ENCODE data around the gene MAP3K20.
"Not testable (repeated sequence)": the region's sequence is repeated elsewhere in the genome, so short reads cannot be mapped to it uniquely, and the experiment has no call there.

Gene MAP3K20

GRCh38 chr2:173104156-173104555, 28.5 kb downstream of the MAP3K20 start:
- Mint-ChIP-seq H3K36me3 (ENCODE audit: low read depth) (peaks cover 21% of the 10 kb centered on the region), H3K27me3 (no peaks in the 10 kb centered on the region), H3K27ac (no peak overlapping the region), H3K9me3 (no peaks in the 10 kb centered on the region), H3K4me3 (no peak overlapping the region), H3K4me1 (ENCODE audit: low read depth) (peaks cover 30% of the 10 kb centered on the region)
- intact Hi-C loops (cut with micrococcal nuclease), result no loop called here

GRCh38 chr2:173106959-173107628, 31.4 kb downstream of the MAP3K20 start:
- H3K27me3 Mint-ChIP-seq, result no peaks in the 10 kb centered on the region
- intact Hi-C loops (cut with micrococcal nuclease), result no loop called here
- H3K27ac Mint-ChIP-seq, result no peak overlapping the region
- no peaks in the 10 kb centered on the region for H3K9me3 Mint-ChIP-seq
- H3K36me3 Mint-ChIP-seq (ENCODE audit: low read depth), result peaks cover 14% of the 10 kb centered on the region
- H3K4me1 Mint-ChIP-seq (ENCODE audit: low read depth), result peaks cover 36% of the 10 kb centered on the region
- no peak overlapping the region for H3K4me3 Mint-ChIP-seq

GRCh38 chr2:173107629-173108022, 32.0 kb downstream of the MAP3K20 start:
- intact Hi-C loops (cut with micrococcal nuclease), result no loop called here
- peaks cover 41% of the 10 kb centered on the region for H3K4me1 Mint-ChIP-seq (ENCODE audit: low read depth)
- no peak overlapping the region for H3K4me3 Mint-ChIP-seq
- no peaks in the 10 kb centered on the region for H3K9me3 Mint-ChIP-seq
- H3K36me3 Mint-ChIP-seq (ENCODE audit: low read depth), result peaks cover 9% of the 10 kb centered on the region
- no peaks in the 10 kb centered on the region for H3K27me3 Mint-ChIP-seq
- H3K27ac Mint-ChIP-seq, result no peak overlapping the region

- intact Hi-C loops (cut with micrococcal nuclease), result no loop called here
- H3K4me3 Mint-ChIP-seq, result no peak overlapping the region
- no peaks in the 10 kb centered on the region for H3K27me3 Mint-ChIP-seq
- H3K36me3 Mint-ChIP-seq (ENCODE audit: low read depth), result peaks cover 9% of the 10 kb centered on the region
- peaks cover 50% of the 10 kb centered on the region for H3K4me1 Mint-ChIP-seq (ENCODE audit: low read depth)
- H3K9me3 Mint-ChIP-seq, result no peaks in the 10 kb centered on the region
- H3K27ac Mint-ChIP-seq, result no peak overlapping the region
Observed at GRCh38 chr2:173109253-173110188, 33.9 kb downstream of the MAP3K20 start.

GRCh38 chr2:173117678-173118077, 42.0 kb downstream of the MAP3K20 start:
- Mint-ChIP-seq H3K27ac (no peak overlapping the region), H3K36me3 (ENCODE audit: low read depth) (peaks cover 20% of the 10 kb centered on the region), H3K4me1 (ENCODE audit: low read depth) (peaks cover 55% of the 10 kb centered on the region), H3K4me3 (no peak overlapping the region), H3K27me3 (no peaks in the 10 kb centered on the region), H3K9me3 (no peaks in the 10 kb centered on the region)
- intact Hi-C loops (cut with micrococcal nuclease), result no loop called here

GRCh38 chr2:173118395-173118794, 42.7 kb downstream of the MAP3K20 start:
- intact Hi-C loops (cut with micrococcal nuclease), result no loop called here
- Mint-ChIP-seq H3K4me3 (no peak overlapping the region), H3K9me3 (no peaks in the 10 kb centered on the region), H3K36me3 (ENCODE audit: low read depth) (peaks cover 22% of the 10 kb centered on the region), H3K27ac (no peak overlapping the region), H3K27me3 (no peaks in the 10 kb centered on the region), H3K4me1 (ENCODE audit: low read depth) (peaks cover 55% of the 10 kb centered on the region)

- H3K4me3 Mint-ChIP-seq, result no peak overlapping the region
- intact Hi-C loops (cut with micrococcal nuclease), result no loop called here
Observed at GRCh38 chr2:173119069-173119807, 43.6 kb downstream of the MAP3K20 start.

GRCh38 chr2:173119944-173120343, 44.3 kb downstream of the MAP3K20 start:
- intact Hi-C loops (cut with micrococcal nuclease), result no loop called here
- Mint-ChIP-seq H3K4me1 (ENCODE audit: low read depth) (peaks cover 67% of the 10 kb centered on the region), H3K36me3 (ENCODE audit: low read depth) (peaks cover 22% of the 10 kb centered on the region), H3K9me3 (no peaks in the 10 kb centered on the region), H3K27me3 (no peaks in the 10 kb centered on the region), H3K27ac (no peak overlapping the region), H3K4me3 (no peak overlapping the region)

More at GRCh38 chr2:173119069-173119807, 43.6 kb downstream of the MAP3K20 start:
- H3K27me3 Mint-ChIP-seq, result no peaks in the 10 kb centered on the region
- peaks cover 22% of the 10 kb centered on the region for H3K36me3 Mint-ChIP-seq (ENCODE audit: low read depth)
- no peak overlapping the region for H3K27ac Mint-ChIP-seq
- H3K9me3 Mint-ChIP-seq, result no peaks in the 10 kb centered on the region
- peaks cover 62% of the 10 kb centered on the region for H3K4me1 Mint-ChIP-seq (ENCODE audit: low read depth)

- intact Hi-C loops (cut with micrococcal nuclease), result no loop called here
- no peak overlapping the region for H3K27ac Mint-ChIP-seq
- no peaks in the 10 kb centered on the region for H3K27me3 Mint-ChIP-seq
- no peaks in the 10 kb centered on the region for H3K9me3 Mint-ChIP-seq
- H3K4me1 Mint-ChIP-seq (ENCODE audit: low read depth), result peaks cover 67% of the 10 kb centered on the region
- peaks cover 15% of the 10 kb centered on the region for H3K36me3 Mint-ChIP-seq (ENCODE audit: low read depth)
- H3K4me3 Mint-ChIP-seq, result no peak overlapping the region
Observed at GRCh38 chr2:173122936-173123335, 47.3 kb downstream of the MAP3K20 start.

- peaks cover 19% of the 10 kb centered on the region for H3K36me3 Mint-ChIP-seq (ENCODE audit: low read depth)
- H3K27me3 Mint-ChIP-seq, result peaks cover 2% of the 10 kb centered on the region
- H3K27ac Mint-ChIP-seq, result peak overlapping the region; percentile 43
- peaks cover 70% of the 10 kb centered on the region for H3K4me1 Mint-ChIP-seq (ENCODE audit: low read depth)
- H3K9me3 Mint-ChIP-seq, result no peaks in the 10 kb centered on the region
- no peak overlapping the region for H3K4me3 Mint-ChIP-seq
- intact Hi-C loops (cut with micrococcal nuclease), result no loop called here
Observed at GRCh38 chr2:173124441-173124840, 48.8 kb downstream of the MAP3K20 start.

- Mint-ChIP-seq H3K4me3 (no peak overlapping the region), H3K27me3 (peaks cover 13% of the 10 kb centered on the region), H3K9me3 (no peaks in the 10 kb centered on the region), H3K4me1 (ENCODE audit: low read depth) (peaks cover 70% of the 10 kb centered on the region), H3K36me3 (ENCODE audit: low read depth) (peaks cover 16% of the 10 kb centered on the region), H3K27ac (no peak overlapping the region)
- intact Hi-C loops (cut with micrococcal nuclease), result no loop called here
Observed at GRCh38 chr2:173126819-173127218, 51.2 kb downstream of the MAP3K20 start.

GRCh38 chr2:173128132-173128531, 52.5 kb downstream of the MAP3K20 start:
- H3K27ac Mint-ChIP-seq; H3K9me3 Mint-ChIP-seq; H3K4me3 Mint-ChIP-seq; intact Hi-C loops (cut with micrococcal nuclease): not testable (repeated sequence)
- peaks cover 12% of the 10 kb centered on the region for H3K36me3 Mint-ChIP-seq (ENCODE audit: low read depth)
- peaks cover 68% of the 10 kb centered on the region for H3K4me1 Mint-ChIP-seq (ENCODE audit: low read depth)
- peaks cover 19% of the 10 kb centered on the region for H3K27me3 Mint-ChIP-seq

- H3K36me3 Mint-ChIP-seq (ENCODE audit: low read depth), result peaks cover 18% of the 10 kb centered on the region
- peaks cover 65% of the 10 kb centered on the region for H3K4me1 Mint-ChIP-seq (ENCODE audit: low read depth)
- H3K4me3 Mint-ChIP-seq, result no peak overlapping the region
- peaks cover 8% of the 10 kb centered on the region for H3K9me3 Mint-ChIP-seq
- intact Hi-C loops (cut with micrococcal nuclease), result no loop called here
- no peak overlapping the region for H3K27ac Mint-ChIP-seq
- H3K27me3 Mint-ChIP-seq, result peaks cover 19% of the 10 kb centered on the region
Observed at GRCh38 chr2:173130496-173131465, 55.1 kb downstream of the MAP3K20 start.
